ENCODE results near the gene KIFC3. TPM values are rescaled to one million over a fixed set of nuclear protein-coding genes. Genes with fewer than 3 reads are reported as not detected.

Gene KIFC3
- total and polyA plus RNA-seq, 2 of the 13 experiments (the other 11 are each of a cell fraction or from before 2014, with no cell fraction given) = 42.1 to 45.3 TPM

DNA sequence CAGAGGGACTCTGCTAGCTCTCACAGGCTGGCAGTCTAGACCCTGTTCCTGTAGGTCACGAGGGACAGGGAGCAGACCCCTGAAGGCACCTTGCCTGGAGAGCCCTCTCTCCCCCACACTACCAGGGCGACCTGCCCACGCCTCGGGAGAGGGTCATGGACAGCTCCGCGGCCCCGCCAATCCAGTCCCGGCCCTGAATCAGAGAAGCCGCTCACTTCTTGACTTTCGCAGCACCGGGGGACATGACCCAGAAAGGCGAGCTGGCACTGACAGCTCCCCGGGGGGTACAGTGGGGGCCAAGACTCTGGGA lies 5.1 kb downstream of the KIFC3 start (continued):
- TF ChIP-seq, protein P1, sequence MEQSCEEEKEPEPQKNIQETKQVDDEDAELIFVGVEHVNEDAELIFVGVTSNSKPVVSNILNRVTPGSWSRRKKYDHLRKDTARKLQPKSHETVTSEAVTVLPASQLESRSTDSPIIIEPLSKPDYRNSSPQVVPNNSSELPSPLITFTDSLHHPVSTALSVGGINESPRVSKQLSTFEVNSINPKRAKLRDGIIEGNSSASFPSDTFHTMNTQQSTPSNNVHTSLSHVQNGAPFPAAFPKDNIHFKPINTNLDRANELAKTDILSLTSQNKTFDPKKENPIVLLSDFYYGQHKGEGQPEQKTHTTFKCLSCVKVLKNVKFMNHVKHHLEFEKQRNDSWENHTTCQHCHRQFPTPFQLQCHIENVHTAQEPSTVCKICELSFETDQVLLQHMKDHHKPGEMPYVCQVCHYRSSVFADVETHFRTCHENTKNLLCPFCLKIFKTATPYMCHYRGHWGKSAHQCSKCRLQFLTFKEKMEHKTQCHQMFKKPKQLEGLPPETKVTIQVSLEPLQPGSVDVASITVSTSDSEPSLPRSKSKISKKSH (CRISPR knock-in tag; IDR thresholded peaks at IDR 0.05; ENCODE audit: borderline replicate concordance) = peak; percentile 87; the same call in 1 of the 2 replicates
- TF ChIP-seq SATB2 (CRISPR knock-in tag; IDR thresholded peaks at IDR 0.05) (no peak), ZNF10 (CRISPR knock-in tag; IDR thresholded peaks at IDR 0.05; ENCODE audit: borderline replicate concordance, low read depth) (0 out of 2 replicates have a peak, but pooled peaks have one; percentile 24), ZNF253 (CRISPR knock-in tag; IDR thresholded peaks at IDR 0.05; ENCODE audit: borderline replicate concordance) (peak; percentile 34; the same call in 1 of the 2 replicates), NFKB2 (CRISPR knock-in tag; IDR thresholded peaks at IDR 0.05; ENCODE audit: borderline replicate concordance) (0 out of 2 replicates have a peak, but pooled peaks have one; percentile 23), ZNF484 (CRISPR knock-in tag; IDR thresholded peaks at IDR 0.05; ENCODE audit: borderline replicate concordance, low read depth) (0 out of 2 replicates have a peak, but pooled peaks have one; percentile 29), DNMT1 (CRISPR knock-in tag; IDR thresholded peaks at IDR 0.05) (peak; percentile 66; the same call in 1 of the 2 replicates), NFIB (CRISPR knock-in tag; IDR thresholded peaks at IDR 0.05; ENCODE audit: borderline replicate concordance) (no peak)
- TF ChIP-seq, protein P2, sequence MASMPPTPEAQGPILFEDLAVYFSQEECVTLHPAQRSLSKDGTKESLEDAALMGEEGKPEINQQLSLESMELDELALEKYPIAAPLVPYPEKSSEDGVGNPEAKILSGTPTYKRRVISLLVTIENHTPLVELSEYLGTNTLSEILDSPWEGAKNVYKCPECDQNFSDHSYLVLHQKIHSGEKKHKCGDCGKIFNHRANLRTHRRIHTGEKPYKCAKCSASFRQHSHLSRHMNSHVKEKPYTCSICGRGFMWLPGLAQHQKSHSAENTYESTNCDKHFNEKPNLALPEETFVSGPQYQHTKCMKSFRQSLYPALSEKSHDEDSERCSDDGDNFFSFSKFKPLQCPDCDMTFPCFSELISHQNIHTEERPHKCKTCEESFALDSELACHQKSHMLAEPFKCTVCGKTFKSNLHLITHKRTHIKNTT (CRISPR knock-in tag; IDR thresholded peaks at IDR 0.05) = 0 out of 2 replicates have a peak, but pooled peaks have one; percentile 2
- TF ChIP-seq, protein P3, sequence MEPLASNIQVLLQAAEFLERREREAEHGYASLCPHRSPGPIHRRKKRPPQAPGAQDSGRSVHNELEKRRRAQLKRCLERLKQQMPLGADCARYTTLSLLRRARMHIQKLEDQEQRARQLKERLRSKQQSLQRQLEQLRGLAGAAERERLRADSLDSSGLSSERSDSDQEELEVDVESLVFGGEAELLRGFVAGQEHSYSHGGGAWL (CRISPR knock-in tag; IDR thresholded peaks at IDR 0.05) = no peak
- TF ChIP-seq, protein P4, sequence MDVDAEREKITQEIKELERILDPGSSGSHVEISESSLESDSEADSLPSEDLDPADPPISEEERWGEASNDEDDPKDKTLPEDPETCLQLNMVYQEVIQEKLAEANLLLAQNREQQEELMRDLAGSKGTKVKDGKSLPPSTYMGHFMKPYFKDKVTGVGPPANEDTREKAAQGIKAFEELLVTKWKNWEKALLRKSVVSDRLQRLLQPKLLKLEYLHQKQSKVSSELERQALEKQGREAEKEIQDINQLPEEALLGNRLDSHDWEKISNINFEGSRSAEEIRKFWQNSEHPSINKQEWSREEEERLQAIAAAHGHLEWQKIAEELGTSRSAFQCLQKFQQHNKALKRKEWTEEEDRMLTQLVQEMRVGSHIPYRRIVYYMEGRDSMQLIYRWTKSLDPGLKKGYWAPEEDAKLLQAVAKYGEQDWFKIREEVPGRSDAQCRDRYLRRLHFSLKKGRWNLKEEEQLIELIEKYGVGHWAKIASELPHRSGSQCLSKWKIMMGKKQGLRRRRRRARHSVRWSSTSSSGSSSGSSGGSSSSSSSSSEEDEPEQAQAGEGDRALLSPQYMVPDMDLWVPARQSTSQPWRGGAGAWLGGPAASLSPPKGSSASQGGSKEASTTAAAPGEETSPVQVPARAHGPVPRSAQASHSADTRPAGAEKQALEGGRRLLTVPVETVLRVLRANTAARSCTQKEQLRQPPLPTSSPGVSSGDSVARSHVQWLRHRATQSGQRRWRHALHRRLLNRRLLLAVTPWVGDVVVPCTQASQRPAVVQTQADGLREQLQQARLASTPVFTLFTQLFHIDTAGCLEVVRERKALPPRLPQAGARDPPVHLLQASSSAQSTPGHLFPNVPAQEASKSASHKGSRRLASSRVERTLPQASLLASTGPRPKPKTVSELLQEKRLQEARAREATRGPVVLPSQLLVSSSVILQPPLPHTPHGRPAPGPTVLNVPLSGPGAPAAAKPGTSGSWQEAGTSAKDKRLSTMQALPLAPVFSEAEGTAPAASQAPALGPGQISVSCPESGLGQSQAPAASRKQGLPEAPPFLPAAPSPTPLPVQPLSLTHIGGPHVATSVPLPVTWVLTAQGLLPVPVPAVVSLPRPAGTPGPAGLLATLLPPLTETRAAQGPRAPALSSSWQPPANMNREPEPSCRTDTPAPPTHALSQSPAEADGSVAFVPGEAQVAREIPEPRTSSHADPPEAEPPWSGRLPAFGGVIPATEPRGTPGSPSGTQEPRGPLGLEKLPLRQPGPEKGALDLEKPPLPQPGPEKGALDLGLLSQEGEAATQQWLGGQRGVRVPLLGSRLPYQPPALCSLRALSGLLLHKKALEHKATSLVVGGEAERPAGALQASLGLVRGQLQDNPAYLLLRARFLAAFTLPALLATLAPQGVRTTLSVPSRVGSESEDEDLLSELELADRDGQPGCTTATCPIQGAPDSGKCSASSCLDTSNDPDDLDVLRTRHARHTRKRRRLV (CRISPR knock-in tag; IDR thresholded peaks at IDR 0.05) = 0 out of 2 replicates have a peak, but pooled peaks have one; percentile 71
- TF ChIP-seq, protein P5, sequence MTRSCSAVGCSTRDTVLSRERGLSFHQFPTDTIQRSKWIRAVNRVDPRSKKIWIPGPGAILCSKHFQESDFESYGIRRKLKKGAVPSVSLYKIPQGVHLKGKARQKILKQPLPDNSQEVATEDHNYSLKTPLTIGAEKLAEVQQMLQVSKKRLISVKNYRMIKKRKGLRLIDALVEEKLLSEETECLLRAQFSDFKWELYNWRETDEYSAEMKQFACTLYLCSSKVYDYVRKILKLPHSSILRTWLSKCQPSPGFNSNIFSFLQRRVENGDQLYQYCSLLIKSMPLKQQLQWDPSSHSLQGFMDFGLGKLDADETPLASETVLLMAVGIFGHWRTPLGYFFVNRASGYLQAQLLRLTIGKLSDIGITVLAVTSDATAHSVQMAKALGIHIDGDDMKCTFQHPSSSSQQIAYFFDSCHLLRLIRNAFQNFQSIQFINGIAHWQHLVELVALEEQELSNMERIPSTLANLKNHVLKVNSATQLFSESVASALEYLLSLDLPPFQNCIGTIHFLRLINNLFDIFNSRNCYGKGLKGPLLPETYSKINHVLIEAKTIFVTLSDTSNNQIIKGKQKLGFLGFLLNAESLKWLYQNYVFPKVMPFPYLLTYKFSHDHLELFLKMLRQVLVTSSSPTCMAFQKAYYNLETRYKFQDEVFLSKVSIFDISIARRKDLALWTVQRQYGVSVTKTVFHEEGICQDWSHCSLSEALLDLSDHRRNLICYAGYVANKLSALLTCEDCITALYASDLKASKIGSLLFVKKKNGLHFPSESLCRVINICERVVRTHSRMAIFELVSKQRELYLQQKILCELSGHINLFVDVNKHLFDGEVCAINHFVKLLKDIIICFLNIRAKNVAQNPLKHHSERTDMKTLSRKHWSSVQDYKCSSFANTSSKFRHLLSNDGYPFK (CRISPR knock-in tag; IDR thresholded peaks at IDR 0.05; ENCODE audit: borderline replicate concordance) = 0 out of 2 replicates have a peak, but pooled peaks have one; percentile 66
- TF ChIP-seq, protein P6, sequence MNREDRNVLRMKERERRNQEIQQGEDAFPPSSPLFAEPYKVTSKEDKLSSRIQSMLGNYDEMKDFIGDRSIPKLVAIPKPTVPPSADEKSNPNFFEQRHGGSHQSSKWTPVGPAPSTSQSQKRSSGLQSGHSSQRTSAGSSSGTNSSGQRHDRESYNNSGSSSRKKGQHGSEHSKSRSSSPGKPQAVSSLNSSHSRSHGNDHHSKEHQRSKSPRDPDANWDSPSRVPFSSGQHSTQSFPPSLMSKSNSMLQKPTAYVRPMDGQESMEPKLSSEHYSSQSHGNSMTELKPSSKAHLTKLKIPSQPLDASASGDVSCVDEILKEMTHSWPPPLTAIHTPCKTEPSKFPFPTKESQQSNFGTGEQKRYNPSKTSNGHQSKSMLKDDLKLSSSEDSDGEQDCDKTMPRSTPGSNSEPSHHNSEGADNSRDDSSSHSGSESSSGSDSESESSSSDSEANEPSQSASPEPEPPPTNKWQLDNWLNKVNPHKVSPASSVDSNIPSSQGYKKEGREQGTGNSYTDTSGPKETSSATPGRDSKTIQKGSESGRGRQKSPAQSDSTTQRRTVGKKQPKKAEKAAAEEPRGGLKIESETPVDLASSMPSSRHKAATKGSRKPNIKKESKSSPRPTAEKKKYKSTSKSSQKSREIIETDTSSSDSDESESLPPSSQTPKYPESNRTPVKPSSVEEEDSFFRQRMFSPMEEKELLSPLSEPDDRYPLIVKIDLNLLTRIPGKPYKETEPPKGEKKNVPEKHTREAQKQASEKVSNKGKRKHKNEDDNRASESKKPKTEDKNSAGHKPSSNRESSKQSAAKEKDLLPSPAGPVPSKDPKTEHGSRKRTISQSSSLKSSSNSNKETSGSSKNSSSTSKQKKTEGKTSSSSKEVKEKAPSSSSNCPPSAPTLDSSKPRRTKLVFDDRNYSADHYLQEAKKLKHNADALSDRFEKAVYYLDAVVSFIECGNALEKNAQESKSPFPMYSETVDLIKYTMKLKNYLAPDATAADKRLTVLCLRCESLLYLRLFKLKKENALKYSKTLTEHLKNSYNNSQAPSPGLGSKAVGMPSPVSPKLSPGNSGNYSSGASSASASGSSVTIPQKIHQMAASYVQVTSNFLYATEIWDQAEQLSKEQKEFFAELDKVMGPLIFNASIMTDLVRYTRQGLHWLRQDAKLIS (CRISPR knock-in tag; IDR thresholded peaks at IDR 0.05) = 0 out of 2 replicates have a peak, but pooled peaks have one; percentile 4

Measured in HepG2 (cell line).